GM12892 (cell line): ENCODE measurements around the gene ATP8B4.

Source experiments
- DNase-seq: peaks from one replicate; pipeline ENCODE4 v3.0.0; 2011; ENCODE audit not compliant: insufficient read length
- FAIRE-seq: peaks from 2 replicates; lab custom pipeline; 2011; peaks lifted over from hg19 to GRCh38; lab: Jason Lieb, UNC
- POLR2A ChIP-seq: IDR thresholded peaks from 2 replicates; pipeline ENCODE4 v1.6.1; 2011; ENCODE audit warnings: low read depth, low read length, control low read depth
- POLR2AphosphoS5 ChIP-seq: IDR thresholded peaks from 2 replicates; pipeline ENCODE4 v1.6.1; 2011; ENCODE audit warnings: low read depth, low read length, control low read depth
- TAF1 ChIP-seq: IDR thresholded peaks from 2 replicates; pipeline ENCODE4 v1.6.1; 2011; ENCODE audit warnings: low read depth, mild to moderate bottlenecking, control low read depth, low read length, borderline replicate concordance

The ATP8B4 gene

GRCh38 chr15:49844390-49844789, 274.6 kb downstream of the ATP8B4 start:
- TF ChIP-seq TAF1: no peak
- no peak for TF ChIP-seq POLR2A
- TF ChIP-seq POLR2AphosphoS5: no peak
- FAIRE-seq: no peak
- no peak for DNase-seq

GRCh38 chr15:49843725-49844124, 275.3 kb downstream of the ATP8B4 start:
- DNase-seq: no peak
- no peak for FAIRE-seq
- TF ChIP-seq POLR2A (no peak), POLR2AphosphoS5 (no peak), TAF1 (no peak)

GRCh38 chr15:49842031-49842730, 276.9 kb downstream of the ATP8B4 start:
- no peak for DNase-seq

GRCh38 chr15:49832511-49832910, 286.5 kb downstream of the ATP8B4 start:
- no peak for TF ChIP-seq TAF1
- no peak for TF ChIP-seq POLR2AphosphoS5
- no peak for TF ChIP-seq POLR2A
- FAIRE-seq (no peak), DNase-seq (no peak)

More at GRCh38 chr15:49842031-49842730, 276.9 kb downstream of the ATP8B4 start:
- no peak for TF ChIP-seq TAF1
- no peak for TF ChIP-seq POLR2AphosphoS5
- no peak for TF ChIP-seq POLR2A
- no peak for FAIRE-seq

- FAIRE-seq (no peak), DNase-seq (no peak)
- TF ChIP-seq POLR2A (no peak), TAF1 (no peak), POLR2AphosphoS5 (no peak)
Measured at GRCh38 chr15:49831206-49831965, 287.6 kb downstream of the ATP8B4 start.

GRCh38 chr15:49830391-49830790, 288.6 kb downstream of the ATP8B4 start:
- DNase-seq (no peak), FAIRE-seq (no peak)
- no peak for TF ChIP-seq POLR2AphosphoS5
- no peak for TF ChIP-seq POLR2A
- no peak for TF ChIP-seq TAF1

- TF ChIP-seq POLR2A (no peak), TAF1 (no peak), POLR2AphosphoS5 (no peak)
- DNase-seq: no peak
- no peak for FAIRE-seq
Measured at GRCh38 chr15:49827311-49827710, 291.7 kb downstream of the ATP8B4 start.

- no peak for TF ChIP-seq POLR2AphosphoS5
- TF ChIP-seq TAF1: no peak
- no peak for TF ChIP-seq POLR2A
- DNase-seq (no peak), FAIRE-seq (no peak)
Measured at GRCh38 chr15:49826640-49827234, 292.3 kb downstream of the ATP8B4 start.

GRCh38 chr15:49824775-49825099, 294.3 kb downstream of the ATP8B4 start:
- DNase-seq: no peak
- FAIRE-seq: no peak
- TF ChIP-seq TAF1 (no peak), POLR2AphosphoS5 (no peak), POLR2A (no peak)

- TF ChIP-seq POLR2AphosphoS5 (no peak), TAF1 (no peak), POLR2A (no peak)
- no peak for FAIRE-seq
- no peak for DNase-seq
Measured at GRCh38 chr15:49823987-49824774, 294.9 kb downstream of the ATP8B4 start.

GRCh38 chr15:49817100-49817499, 301.9 kb downstream of the ATP8B4 start:
- TF ChIP-seq POLR2AphosphoS5 (no peak), POLR2A (no peak), TAF1 (no peak)
- DNase-seq (no peak), FAIRE-seq (no peak)
